Cardiac muscle cell (in vitro differentiated cells and primary cell): ENCODE results near the gene INPP5B. TPM values are rescaled to one million over a fixed set of nuclear protein-coding genes. Genes with fewer than 3 reads are reported as not detected.

Experiments
- DNase-seq, 2 donors: peaks; one replicate each; pipeline versions ENCODE4 v3.0.0 to v3.0.0-alpha.2; 2010 to 2017; ENCODE audit warnings: low read depth in 1 of 2, low spot score in 1 of 2
- H3K27ac ChIP-seq: fragments of 200-600 bp; sonication (generic); 2 replicates; pipeline ENCODE4 v1.5.1; 2016
- H3K27me3 ChIP-seq: fragments of 200-600 bp; sonication (generic); 2 replicates; pipeline ENCODE4 v1.6.0; 2016; ENCODE audit warnings: control low read depth
- H3K36me3 ChIP-seq: fragments of 200-600 bp; sonication (generic); 2 replicates; pipeline ENCODE4 v1.5.1; 2016; ENCODE audit warnings: control low read depth
- H3K4me1 ChIP-seq: fragments of 200-600 bp; sonication (generic); 2 replicates; pipeline ENCODE4 v1.8.1; 2017; ENCODE audit warnings: low read depth, mild to moderate bottlenecking, mixed run types
- H3K4me3 ChIP-seq: fragments of 200-600 bp; sonication (generic); 2 replicates; pipeline ENCODE4 v1.5.1; 2016; ENCODE audit warnings: mild to moderate bottlenecking
- H3K9me3 ChIP-seq: fragments of 200-600 bp; sonication (generic); 2 replicates; pipeline ENCODE4 v1.5.1; 2017; ENCODE audit warnings: low read depth, mild to moderate bottlenecking, control low read depth
- CTCF ChIP-seq: IDR thresholded peaks from 2 replicates; pipeline ENCODE4 v1.5.1; 2012; ENCODE audit warnings: low read depth, mild to moderate bottlenecking, low read length
- polyA plus RNA-seq: library from polyadenylated mRNA; unstranded; fragments of >200 nt; fragmentation: Nextera tagmentation; extraction: Ambion mirVana; gene quantifications from 2 replicates; pipeline ENCODE4 v1.2.1, GENCODE V29; 2016
- total RNA-seq: library from RNA; depleted of rRNA; stranded (reverse); fragments of >200 nt; gene quantifications from 2 replicates; pipeline ENCODE4 v1.2.3, GENCODE V29; 2016

The INPP5B gene
- total and polyA plus RNA-seq, 2 experiments from 2014 or later, result 9.9 to 18.4 TPM

GRCh38 chr1:37859507-37860345 lies 87.1 kb downstream of the INPP5B start, which contains the start of gene MTF1:
Gene MTF1, minus strand, starts transcription at chr1:37859592. Its CDS starts 1,934 bp downstream, at chr1:37857658.
- DNase-seq, result peak; percentile 98 to 99
- Histone ChIP-seq H3K9me3 (no peaks in the 10 kb centered on the region), H3K4me3 (peak within 1 kb of the TSS; percentile 97), H3K4me1 (peaks cover 7% of the 10 kb centered on the region), H3K27ac (peak within 1 kb of the TSS; percentile 88), H3K36me3 (peaks cover 9% of the 10 kb centered on the region), H3K27me3 (no peaks in the 10 kb centered on the region)
- TF ChIP-seq CTCF, result peak; percentile 85

GRCh38 chr1:37858931-37859506 lies 87.8 kb downstream of the INPP5B start:
- peak overlapping the region; percentile 97 for H3K4me3 ChIP-seq
- DNase-seq, result peak in 1 of 2 donors; percentile 60
- H3K27ac ChIP-seq, result peak overlapping the region; percentile 88
- TF ChIP-seq CTCF, result no peak
- H3K27me3 ChIP-seq, result no peaks in the 10 kb centered on the region
- H3K4me1 ChIP-seq, result peaks cover 7% of the 10 kb centered on the region
- no peaks in the 10 kb centered on the region for H3K9me3 ChIP-seq
- peaks cover 5% of the 10 kb centered on the region for H3K36me3 ChIP-seq

- H3K9me3 ChIP-seq, result no peaks in the 10 kb centered on the region
- no peak overlapping the region for H3K4me3 ChIP-seq
- H3K36me3 ChIP-seq, result no peaks in the 10 kb centered on the region
- DNase-seq, result no peak
- no peaks in the 10 kb centered on the region for H3K27me3 ChIP-seq
- TF ChIP-seq CTCF, result no peak
- no peak overlapping the region for H3K27ac ChIP-seq
- peaks cover 7% of the 10 kb centered on the region for H3K4me1 ChIP-seq
These were observed 92.4 kb downstream of the INPP5B start for GRCh38 chr1:37854406-37854805.

- Histone ChIP-seq H3K9me3 (no peaks in the 10 kb centered on the region), H3K4me1 (peaks cover under 1% of the 10 kb centered on the region), H3K36me3 (no peaks in the 10 kb centered on the region), H3K4me3 (no peak overlapping the region), H3K27me3 (no peaks in the 10 kb centered on the region), H3K27ac (no peak overlapping the region)
- DNase-seq, result no peak
- TF ChIP-seq CTCF, result no peak
These were observed 93.7 kb downstream of the INPP5B start for GRCh38 chr1:37853157-37853556.

- Histone ChIP-seq H3K4me3 (no peak overlapping the region), H3K36me3 (no peaks in the 10 kb centered on the region), H3K9me3 (no peaks in the 10 kb centered on the region), H3K27ac (no peak overlapping the region), H3K27me3 (no peaks in the 10 kb centered on the region), H3K4me1 (no peaks in the 10 kb centered on the region)
- peak in 1 of 2 donors; percentile 22 for DNase-seq
- no peak for TF ChIP-seq CTCF
These were observed 95.1 kb downstream of the INPP5B start for GRCh38 chr1:37851782-37852210.
